Measurements from ENCODE around the gene S100A4.
"Not testable (repeated sequence)": the region's sequence is repeated elsewhere in the genome, so short reads cannot be mapped to it uniquely, and the experiment has no call there.

Gene S100A4

DNA sequence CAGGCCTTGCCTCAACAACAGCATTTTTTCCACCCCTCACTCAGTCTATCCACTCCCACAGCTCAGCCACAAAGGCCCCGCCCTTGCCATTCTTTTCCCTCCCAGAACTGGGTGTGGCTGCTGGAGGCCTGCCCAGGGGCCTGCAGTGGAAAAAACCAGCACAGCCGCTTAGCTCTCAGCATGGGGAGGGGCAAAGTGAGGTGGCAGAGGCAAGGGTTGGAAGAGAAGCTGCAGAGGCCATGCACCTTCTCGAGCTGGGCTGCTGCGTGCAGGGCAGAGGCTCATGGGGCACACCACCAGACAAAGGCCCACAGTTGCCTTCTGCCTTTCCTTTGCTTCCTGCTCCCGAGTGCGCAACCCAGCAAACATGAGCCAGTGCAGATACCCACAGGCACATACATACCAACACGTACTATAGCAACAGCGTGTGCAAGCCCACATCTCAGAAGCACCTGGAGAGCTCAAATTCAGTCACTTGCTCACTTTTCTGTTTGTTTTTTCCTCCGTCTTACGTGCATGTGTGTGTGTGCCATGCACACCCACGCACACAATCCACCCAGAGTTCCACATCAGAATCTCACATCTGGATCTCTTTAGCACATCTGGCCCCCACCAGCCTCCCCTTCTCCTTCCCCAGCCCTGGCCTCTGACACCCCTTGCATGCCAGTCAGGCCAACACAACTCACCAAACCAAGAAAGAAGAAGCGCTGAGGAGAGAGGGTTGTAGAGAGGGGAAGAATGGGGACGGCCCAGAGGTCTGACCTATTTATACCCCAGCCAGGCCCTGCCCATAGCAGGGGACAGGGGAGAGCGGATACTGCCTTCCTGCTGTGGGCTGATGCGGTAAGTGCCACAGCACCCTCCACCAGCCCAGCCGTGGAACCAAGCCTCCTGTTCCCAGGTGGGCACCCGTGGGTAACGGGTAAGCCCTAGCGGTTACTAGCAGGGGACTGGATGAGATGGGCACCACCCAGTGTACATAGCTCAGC, at the start of gene S100A4:
S100A4 (minus strand) TSS at position 740 of the 989 bp plus-strand sequence. CDS start 1,012 bp downstream, outside the sequence.
- in situ Hi-C loops (cut with MboI; ENCODE audit: low sequenced_read_pairs) = loop anchor here (25.0 kb wide), 1 partner anchor 442 kb away; the partner anchor contains the start of genes JTB, RAB13 and RPS27

DNA sequence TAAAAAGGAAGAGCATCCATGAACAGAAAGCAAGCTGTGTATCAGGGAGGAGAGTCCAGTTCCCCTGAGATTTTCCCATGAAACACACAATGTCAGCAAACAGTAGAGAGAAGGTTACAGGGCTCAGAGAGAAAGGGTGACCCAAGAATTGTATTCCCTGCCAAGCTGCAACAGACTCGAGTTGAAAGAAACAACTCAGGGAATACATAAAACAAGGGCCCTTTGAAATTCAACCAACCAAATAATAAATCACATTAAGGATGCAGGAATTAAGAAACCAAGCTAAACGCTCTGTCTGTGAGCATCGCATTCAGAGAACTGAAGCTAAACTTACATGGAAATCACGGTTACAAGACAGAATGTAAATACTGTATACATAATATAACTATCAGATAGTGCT, 47.1 kb upstream of the S100A4 start:
- in situ Hi-C loops (cut with MboI; ENCODE audit: low sequenced_read_pairs) = no loop called here

DNA sequence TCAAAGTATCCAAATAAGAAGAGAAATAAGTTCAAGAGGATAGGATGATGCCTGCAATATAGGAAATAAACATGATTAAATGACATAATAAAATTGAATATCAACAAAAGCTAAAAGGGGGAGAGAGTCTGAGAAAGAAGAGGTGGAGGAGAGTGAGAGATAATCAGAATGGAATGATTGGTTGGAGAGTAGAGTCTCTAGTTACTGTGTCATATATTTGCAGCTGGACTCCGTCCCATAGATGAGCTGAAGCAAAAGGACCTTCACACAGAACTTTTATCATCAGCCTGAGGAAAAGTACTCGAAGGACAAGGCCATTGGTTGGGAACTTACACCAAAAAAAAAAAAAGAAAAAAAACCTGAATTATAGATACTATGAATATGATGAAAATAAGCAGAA, 42.9 kb upstream of the S100A4 start:
- in situ Hi-C loops (cut with MboI; ENCODE audit: low sequenced_read_pairs) = no loop called here

DNA sequence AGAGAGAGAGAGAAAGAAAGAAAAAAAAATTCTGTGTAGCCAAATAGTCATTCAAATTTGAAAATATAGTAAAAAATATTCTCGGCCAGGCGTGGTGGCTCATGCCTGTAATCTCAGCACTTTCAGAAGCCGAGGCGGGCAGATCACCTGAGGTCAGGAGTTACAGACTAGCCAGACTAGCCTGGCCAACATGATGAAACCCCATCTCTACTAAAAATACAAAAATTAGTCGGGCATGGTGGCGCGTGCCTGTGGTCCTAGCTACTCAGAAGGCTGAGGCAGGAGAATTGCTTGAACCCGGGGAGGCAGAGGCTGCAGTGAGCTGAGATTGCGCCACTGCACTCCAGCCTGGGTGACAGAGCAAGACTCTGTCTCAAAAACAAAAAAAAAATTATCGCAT, 42.4 kb upstream of the S100A4 start:
- in situ Hi-C loops (cut with MboI; ENCODE audit: low sequenced_read_pairs) = not testable (repeated sequence)

DNA sequence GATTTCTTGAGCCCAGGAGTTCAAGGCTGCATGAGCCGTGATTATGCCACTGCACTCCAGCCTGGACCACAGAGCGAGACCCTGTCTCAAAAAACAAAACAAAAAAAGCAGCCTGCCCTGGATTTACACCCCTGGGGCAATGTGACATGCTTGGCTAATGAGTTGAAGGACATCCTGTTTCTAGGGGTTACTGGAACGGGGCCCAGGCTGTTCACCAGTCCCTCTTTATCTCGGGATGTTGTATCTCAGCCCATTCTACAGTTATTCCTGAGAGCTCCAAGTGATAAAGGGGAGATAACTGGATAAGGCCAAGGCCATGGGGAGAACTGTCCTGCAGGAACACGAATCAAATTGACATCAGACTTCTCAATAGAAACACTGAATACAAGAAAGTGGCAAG, 41.7 kb upstream of the S100A4 start:
- in situ Hi-C loops (cut with MboI; ENCODE audit: low sequenced_read_pairs) = no loop called here

DNA sequence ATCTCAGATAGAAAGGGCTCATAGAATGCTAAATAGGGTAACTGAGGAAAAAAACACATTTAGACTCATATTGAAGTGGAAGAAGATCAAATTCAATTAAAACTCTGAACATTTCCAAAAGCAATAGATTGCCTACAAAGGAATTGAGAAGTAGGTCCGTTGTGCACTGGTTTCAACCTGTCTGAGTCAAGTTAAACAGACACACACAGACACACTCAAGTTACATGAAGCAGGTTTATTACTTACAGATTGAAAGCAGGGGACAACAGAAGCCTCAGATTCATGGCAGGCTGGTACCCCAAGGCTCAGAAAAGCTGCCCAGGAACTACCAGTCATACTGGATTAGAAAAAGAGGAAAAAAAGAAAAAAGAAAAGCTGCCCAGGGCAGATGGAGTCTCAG, 40.7 kb upstream of the S100A4 start:
- in situ Hi-C loops (cut with MboI; ENCODE audit: low sequenced_read_pairs) = no loop called here

DNA sequence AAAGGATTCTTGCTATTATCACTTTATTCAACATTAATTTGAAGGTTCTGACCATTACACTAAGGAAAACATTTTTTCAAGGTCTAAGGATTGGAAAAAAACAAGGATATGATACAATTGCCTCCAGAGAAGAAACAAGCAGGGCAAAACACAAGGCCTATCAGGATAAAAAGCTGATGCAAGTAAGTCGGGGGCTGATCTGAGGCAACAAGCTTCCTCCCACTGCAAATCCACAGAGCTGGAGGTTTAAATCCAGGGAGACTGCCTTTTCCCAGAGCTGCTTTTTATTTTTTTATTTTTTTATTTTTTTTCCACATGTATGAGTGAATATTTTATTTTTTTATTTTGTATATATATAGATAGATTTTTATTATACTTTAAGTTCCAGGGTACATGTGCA, 39.4 kb upstream of the S100A4 start:
- in situ Hi-C loops (cut with MboI; ENCODE audit: low sequenced_read_pairs) = no loop called here

DNA sequence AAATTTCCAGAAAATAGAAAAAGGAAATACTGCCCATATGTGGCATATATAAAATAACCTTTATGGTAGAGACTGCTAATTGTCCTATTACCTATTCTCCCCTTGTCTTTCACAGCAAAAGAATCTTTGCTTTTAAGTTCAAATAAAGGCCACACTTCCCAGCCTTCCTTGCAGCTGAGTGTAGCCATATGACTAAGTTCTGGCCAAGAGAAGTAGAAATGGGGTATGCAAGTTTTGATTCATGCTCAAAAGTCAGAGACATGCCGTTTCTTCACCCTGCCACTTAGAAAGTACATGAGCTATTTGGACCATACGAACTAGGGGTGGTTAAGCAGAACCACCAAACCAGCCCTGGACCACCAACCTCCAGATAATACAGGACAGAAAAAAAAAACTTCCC, 38.4 kb upstream of the S100A4 start:
- in situ Hi-C loops (cut with MboI; ENCODE audit: low sequenced_read_pairs) = no loop called here

DNA sequence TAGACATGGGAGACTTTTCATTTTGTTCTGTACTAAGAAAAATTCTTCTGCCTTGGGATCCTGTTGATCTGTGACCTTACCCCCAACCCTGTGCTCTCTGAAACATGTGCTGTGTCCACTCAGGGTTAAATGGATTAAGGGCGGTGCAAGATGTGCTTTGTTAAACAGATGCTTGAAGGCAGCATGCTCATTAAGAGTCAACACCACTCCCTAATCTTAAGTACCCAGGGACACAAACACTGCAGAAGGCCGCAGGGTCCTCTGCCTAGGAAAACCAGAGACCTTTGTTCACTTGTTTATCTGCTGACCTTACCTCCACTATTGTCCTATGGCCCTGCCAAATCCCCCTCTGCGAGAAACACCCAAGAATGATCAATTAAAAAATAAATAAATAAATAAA, 37.9 kb upstream of the S100A4 start:
- in situ Hi-C loops (cut with MboI; ENCODE audit: low sequenced_read_pairs) = not testable (repeated sequence)

DNA sequence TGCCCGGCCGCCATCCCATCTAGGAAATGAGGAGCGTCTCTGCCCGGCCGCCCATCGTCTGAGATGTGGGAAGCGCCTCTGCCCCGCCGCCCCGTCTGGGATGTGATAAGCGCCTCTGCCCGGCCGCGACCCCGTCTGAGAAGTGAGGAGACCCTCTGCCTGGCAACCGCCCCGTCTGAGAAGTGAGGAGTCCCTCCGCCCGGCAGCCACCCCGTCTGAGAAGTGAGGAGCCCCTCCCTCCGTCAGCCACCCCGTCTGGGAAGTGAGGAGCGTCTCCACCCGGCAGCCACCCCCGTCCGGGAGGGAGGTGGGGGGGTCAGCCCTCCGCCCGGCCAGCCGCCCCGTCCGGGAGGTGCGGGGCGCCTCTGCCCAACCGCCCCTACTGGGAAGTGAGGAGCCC, 37.2 kb upstream of the S100A4 start:
- in situ Hi-C loops (cut with MboI; ENCODE audit: low sequenced_read_pairs) = not testable (repeated sequence)

DNA sequence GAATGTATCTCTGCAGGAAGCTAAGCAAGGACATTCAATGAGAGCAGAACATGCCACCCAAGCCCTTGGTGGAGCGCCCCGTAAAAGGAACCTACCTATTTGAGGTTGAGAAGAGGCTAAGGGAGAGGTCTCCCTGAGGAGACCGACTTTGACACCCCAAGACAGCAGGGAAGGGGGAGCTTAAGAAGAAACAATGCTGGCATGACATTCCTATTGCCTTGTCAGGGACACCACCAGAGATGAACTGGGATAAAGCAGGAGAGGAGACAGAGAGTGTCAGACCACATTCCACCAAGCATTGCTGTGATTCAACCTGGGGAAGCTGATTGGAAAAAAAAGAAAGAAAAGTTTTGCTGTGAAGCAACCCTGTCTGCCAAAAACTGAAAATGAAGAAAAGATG, 33.3 kb upstream of the S100A4 start:
- in situ Hi-C loops (cut with MboI; ENCODE audit: low sequenced_read_pairs) = no loop called here

DNA sequence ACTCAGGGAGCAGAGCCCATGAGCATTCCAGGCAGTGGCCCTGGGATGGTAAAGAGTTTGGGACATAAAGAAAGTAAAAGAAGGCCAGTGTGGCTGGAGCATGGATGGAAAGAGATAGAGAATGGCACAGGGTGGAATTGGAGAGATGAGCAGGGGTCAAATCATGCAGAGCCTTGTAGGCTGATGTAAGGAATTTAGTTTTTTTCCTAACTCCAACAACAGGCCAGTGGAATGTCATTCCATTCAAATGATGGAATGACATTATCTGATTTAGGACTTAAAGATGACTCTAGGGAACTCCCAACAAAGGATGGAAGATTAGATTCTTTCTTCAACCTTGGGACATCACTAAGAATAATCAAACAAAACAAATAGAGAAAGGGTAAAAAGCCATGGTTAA, 32.9 kb upstream of the S100A4 start:
- in situ Hi-C loops (cut with MboI; ENCODE audit: low sequenced_read_pairs) = no loop called here

DNA sequence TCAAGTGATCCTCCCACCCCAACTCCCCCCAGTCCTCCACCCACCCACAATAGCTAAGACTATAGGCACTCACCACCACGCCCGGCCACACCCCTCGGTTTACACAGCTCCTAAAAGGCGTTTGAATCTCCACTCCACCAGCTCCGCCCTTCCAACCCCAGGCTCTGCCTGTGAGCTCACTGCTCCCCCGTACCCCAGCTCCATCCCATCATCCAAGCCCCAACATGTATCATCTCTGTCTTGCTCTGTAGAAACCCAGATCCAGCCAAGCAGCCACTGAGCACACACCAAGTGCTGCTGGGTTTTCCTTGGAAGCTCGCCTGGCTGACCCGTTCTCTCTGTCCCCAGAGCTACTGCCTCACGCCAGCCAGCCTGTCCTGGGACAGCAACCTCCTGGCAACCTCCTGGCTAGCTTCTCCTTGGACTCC, 32.0 kb upstream of the S100A4 start:
- in situ Hi-C loops (cut with MboI; ENCODE audit: low sequenced_read_pairs) = no loop called here

DNA sequence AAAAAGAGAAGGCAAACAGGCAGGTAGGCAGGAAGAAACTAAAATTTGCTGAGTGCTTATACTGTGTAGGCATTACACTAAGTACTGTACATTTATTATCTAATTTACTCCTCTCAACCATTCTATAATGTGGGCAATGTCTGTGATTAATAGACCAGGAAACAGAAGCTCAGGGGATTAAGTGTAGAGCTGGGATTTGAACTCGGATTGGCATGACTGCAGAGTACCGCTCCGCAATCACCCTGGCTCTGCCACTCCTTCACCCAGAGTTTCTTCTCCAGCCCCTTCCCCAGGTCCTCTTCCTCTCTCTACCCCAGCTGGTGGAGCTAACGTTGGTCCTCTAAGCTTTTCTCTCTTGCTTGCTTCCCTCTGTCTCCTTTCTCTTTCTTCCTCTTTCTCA, 31.5 kb upstream of the S100A4 start:
- in situ Hi-C loops (cut with MboI; ENCODE audit: low sequenced_read_pairs) = no loop called here

DNA sequence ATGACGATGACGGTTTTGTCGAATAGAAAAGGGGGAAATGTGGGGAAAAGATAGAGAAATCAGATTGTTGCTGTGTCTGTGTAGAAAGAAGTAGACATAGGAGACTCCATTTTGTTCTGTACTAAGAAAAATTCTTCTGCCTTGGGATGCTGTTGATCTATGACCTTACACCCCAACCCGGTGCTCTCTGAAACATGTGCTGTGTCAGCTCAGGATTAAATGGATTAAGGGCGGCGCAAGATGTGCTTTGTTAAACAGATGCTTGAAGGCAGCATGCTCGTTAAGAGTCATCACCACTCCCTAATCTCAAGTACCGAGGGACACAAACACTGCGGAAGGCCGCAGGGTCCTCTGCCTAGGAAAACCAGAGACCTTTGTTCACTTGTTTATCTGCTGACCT, 29.9 kb upstream of the S100A4 start:
- in situ Hi-C loops (cut with MboI; ENCODE audit: low sequenced_read_pairs) = not testable (repeated sequence)

DNA sequence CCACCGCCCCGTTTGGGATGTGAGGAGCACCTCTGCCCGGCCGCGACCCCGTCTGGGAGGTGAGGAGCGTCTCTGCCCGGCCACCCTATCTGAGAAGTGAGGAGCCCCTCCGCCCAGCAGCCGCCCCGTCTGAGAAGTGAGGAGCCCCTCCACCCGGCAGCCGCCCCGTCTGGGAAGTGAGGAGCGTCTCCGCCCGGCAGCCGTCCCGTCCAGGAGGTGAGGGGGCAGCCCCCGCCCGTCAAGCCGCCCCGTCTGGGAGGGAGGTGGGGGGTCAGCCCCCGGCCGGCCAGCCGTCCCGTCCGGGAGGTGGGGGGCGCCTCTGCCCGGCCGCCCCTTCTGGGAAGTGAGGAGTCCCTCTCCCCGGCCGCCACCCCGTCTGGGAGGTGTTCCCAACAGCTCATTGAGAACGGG, 29.5 kb upstream of the S100A4 start:
- in situ Hi-C loops (cut with MboI; ENCODE audit: low sequenced_read_pairs) = not testable (repeated sequence)

DNA sequence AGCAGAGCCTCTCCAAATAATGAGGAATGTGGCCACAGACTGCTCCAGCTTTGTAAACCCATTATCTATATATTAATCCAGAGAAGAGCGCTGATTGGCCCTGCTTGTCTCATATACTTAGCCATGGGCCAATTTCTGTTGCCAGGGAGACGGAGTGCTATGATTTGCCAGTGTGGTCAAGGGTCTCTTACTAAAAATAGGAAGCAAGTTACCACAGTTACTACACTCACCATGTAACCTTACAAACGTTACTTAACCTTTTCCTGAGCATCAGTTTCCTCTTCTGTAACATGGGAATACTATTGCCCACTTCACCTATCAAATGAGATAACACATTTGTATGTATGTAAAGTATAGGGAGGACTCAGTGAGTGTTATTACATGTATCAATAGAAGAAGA, 27.7 kb upstream of the S100A4 start:
- in situ Hi-C loops (cut with MboI; ENCODE audit: low sequenced_read_pairs) = loop anchor here (5.0 kb wide), 1 partner anchor 44 kb away; the partner anchor contains the start of gene S100A14

DNA sequence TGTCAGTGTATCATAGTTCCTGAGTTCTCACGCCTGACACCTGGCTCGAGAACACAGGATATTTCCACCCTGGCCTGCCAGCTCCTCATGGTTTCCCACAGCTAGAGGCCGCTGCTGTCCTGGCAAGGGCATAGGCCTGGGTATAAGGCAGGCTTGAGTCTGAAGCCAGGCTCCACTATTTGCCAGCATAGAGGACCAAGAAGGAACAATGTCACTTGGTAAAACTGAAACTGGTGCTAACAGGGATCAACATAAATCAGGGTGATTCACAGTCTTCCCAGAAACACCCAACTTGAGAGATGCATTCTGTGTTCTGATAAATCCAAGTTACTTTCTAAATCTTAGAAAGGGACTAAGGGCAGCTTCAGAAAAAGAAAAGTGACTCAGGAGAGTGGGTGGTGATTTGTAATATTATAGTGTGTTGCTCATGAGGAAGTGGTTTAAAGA, 27.0 kb upstream of the S100A4 start:
- in situ Hi-C loops (cut with MboI; ENCODE audit: low sequenced_read_pairs) = loop anchor here (5.0 kb wide), 1 partner anchor 45 kb away; the partner anchor contains the start of gene S100A14

DNA sequence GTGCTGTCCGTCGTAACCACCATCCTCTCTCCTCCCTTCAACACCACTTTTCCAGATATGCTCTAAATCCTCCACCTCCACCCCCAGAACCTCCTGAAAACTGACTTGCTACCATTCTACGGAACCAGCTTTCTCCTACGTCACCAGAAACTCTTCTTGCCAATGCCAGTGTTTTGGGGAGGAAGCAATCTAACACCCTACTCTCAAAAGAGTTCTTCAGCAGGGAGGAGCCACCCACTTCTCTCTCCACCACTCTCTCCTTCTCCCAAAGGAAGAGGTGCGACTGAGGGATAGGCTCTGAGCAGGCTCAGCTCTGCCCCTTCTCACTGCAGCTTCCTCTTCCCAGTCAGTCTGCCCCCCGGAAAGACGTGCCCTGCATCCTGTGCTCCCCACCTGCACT, 26.1 kb upstream of the S100A4 start:
- in situ Hi-C loops (cut with MboI; ENCODE audit: low sequenced_read_pairs) = loop anchor here (5.0 kb wide), 1 partner anchor 46 kb away; the partner anchor contains the start of gene S100A14

DNA sequence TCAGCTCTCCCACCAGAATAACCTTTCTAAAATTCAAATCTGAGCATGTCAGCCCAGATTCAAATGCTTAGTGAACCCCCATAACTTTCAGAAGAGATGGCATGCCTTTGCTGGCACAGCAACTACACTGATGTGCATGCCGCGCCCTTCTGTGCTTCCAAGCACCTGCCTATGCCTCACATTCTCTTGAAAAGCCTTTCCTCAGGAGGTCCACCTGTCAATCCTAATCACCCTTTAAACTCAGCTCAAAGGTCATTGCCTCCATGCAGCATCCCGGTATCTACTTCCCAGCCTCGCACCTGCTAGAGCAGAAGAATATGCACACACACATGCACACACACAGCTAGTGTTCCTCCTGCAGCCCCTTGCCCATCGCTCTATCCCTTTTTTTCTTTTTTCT, 25.3 kb upstream of the S100A4 start:
- in situ Hi-C loops (cut with MboI; ENCODE audit: low sequenced_read_pairs) = loop anchor here (5.0 kb wide), 1 partner anchor 46 kb away; the partner anchor contains the start of gene S100A14

DNA sequence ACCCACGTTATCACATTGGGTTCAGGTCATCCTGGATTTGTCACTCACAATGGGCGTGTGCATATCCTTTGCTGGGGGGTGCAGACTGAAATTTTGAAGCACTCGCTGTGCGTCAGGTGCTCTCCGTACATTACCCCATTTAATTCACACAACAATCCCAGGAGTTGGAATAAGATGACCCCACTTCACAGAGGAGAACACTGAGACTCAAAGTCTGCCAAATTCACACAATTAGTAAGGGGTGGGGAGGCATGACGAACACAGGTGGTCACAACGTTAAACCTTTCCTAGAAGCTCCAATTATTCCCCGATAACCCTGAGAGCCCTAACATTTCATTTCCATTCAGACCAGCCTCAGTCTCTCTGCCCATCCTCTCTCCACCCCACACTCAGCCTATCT, 23.9 kb upstream of the S100A4 start:
- in situ Hi-C loops (cut with MboI; ENCODE audit: low sequenced_read_pairs) = no loop called here

All from HL-60/S4 treated with phorbol 12-myristate 13-acetate at 8.2 ng/mL for 4 days and 3 days (cell line).